NCI-H187 treated with DMSO at 0.1 percent for 48 hours (cell line): Measurements from ENCODE around the gene MN1.

Experiments
- DNase-seq: peaks from one replicate; lab custom pipeline; 2025; lab: John Stamatoyannopoulos, UW

The MN1 gene

DNA sequence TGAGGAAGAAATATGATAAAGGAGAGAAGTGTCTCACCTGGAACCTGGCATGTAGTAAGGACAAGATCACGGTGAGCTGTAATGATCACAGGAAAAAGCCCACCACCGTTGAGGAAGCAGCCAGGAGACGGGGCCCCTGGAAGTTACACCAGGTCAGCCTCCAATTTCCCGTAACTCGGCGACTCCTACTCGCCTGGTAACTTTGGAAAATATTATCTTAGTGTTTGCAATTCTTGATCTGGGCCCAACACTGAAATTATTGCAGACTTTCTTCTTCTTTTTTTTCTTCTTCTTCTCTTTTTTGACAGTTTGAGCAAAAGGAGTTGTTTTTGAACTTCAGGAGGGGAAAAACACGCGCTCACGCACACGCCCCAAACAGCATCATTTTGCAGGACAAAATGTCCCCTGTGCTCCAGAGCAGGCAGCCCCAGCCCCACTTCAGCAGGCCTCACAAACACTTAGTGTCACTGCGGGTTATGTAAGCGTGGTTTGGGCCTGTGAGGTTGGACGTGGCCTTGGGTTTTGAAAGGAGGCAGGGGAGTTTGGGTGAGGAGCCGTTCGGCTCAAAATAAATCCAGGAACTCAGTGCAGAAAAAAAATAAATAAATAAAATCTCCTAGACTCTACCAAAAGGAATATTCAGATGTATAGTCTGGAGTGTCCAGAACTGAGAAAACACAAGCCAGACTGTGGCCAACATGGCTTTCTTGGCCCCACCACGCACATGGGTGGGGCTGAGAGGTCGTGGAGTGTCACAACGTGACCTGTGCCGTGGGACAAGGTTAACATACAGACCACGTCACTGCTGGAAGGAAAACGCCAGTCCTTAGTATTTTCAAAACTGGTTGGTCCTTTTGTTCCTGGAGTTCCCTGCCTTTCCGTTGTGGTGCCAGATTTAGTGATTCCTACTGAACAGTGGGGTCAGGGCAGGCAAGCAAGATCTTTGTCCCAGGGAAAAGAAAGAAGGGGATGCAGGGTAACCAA, 26.3 kb upstream of the MN1 start:
- DNase-seq, result no peak

GRCh38 chr22:27825174-27825573, 23.6 kb upstream of the MN1 start:
- no peak for DNase-seq

GRCh38 chr22:27823221-27823620, 21.7 kb upstream of the MN1 start:
- DNase-seq, result no peak

DNA sequence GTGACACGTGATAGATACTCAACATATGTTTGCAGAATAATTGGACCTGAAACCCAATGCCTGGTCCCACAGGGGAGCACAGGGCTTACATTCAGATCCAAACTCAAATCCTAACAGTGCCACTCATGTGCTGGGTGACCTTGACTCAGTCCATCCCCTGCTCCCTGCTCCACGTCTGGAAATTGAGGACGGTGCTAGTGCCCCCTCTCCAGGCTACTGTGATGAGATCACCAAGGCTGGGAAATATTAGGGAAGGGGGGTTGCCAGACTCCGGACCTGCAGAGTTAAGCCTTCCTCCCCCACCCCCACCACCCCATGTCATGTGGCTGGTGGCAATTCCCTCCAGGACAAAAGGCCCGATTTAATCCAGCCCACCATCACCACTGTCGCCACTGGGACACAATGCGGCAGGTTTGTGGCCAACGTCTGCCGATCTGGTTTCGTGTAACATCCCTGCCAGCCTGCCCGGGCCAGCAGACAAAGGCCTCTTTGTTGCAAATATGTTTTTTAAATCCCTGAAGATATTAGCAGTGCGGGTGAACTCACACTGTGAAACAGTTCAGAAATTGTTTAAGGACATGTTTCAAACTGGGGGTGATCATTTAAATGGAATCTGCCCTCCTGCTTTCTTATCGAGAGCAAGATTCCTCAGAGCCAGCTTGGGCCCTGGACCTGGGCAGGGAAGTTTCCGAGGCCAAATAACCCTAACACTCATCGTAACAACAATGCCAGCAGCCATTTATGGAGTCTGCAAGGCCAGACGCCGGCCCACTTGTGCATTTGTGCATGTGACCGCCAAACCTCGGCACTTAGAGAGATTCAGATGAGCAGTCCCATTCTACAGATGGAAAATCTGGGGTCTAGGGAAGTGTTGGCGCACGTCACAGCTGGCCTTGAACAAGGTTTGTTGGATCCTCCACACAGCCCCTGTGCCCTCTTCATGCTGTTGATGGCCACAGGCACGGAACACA, 19.6 kb upstream of the MN1 start:
- no peak for DNase-seq

DNA sequence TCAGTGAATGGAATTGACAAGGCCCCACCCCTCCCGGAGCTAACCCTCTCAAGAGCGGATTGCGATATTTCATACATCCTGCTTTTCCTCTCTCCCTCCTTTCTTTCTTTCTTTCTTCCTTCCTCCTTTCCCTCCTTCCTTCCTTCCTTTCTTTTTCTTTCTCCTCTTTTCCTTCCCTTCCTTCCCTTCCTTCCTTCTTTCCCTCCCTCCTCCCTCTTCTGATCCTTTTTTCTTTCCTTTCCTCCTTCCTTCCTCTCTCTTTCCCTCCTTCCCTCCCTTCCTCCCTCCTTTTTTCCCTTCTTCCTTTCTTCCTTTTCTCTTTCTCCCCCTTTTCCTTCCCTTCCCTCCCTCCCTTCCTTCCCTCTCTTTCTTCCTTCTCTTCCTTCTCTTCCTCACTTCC, 15.0 kb upstream of the MN1 start:
- no peak for DNase-seq

GRCh38 chr22:27815826-27816530, 14.4 kb upstream of the MN1 start:
- DNase-seq, result no peak

GRCh38 chr22:27814993-27815392, 13.4 kb upstream of the MN1 start:
- DNase-seq, result no peak

- no peak for DNase-seq
Measured at GRCh38 chr22:27811778-27812177, 10.2 kb upstream of the MN1 start.

DNA sequence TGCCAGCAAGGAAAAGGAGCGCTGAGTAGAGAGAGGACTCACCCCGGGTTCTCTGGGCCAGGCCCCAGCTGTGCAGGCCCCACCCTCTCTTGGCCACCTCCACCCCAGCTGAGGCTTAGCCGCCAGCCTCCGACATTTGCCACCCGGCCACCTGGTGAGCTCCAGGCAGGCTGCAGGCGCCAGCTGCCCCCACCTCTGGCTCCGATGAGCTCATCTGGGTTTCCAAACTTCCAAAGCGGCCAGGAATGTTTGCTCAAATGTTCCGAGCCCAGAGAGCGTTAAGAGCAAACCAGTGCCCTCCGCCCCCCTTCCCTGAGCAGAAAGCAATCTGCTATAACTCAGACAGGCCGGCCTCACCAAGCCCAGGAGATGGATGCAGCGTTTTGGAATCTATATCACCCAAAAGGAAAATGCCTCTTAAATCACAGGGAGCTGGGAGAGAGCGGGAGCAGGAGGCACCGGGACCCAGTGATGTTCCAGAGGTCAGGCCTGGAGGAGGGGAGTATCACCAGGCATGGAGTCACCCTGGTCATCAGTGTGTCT, 9.1 kb upstream of the MN1 start:
- DNase-seq, result no peak

GRCh38 chr22:27809700-27810608, 8.4 kb upstream of the MN1 start:
- no peak for DNase-seq

- no peak for DNase-seq
Measured at GRCh38 chr22:27809226-27809603, 7.7 kb upstream of the MN1 start.

GRCh38 chr22:27808451-27809225, 7.1 kb upstream of the MN1 start:
- DNase-seq, result no peak

DNA sequence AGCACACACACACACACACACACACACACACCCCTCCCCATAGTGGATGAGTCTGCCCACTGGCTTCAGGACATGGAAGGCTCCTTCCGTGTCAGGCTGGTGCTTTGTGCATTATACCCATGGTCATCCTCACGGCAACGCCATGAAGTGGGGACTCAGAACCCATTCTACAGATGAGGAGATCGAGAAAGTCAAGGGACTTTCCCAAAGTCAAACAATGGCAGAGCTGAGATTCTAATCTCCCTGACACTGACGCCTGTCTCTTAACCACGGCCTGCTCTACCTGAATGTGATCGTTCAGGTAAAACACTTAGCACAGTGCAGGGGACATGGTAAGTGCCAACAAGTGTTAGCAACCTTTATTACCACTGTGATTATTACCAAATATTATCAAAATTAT, 4.3 kb upstream of the MN1 start:
- no peak for DNase-seq

DNA sequence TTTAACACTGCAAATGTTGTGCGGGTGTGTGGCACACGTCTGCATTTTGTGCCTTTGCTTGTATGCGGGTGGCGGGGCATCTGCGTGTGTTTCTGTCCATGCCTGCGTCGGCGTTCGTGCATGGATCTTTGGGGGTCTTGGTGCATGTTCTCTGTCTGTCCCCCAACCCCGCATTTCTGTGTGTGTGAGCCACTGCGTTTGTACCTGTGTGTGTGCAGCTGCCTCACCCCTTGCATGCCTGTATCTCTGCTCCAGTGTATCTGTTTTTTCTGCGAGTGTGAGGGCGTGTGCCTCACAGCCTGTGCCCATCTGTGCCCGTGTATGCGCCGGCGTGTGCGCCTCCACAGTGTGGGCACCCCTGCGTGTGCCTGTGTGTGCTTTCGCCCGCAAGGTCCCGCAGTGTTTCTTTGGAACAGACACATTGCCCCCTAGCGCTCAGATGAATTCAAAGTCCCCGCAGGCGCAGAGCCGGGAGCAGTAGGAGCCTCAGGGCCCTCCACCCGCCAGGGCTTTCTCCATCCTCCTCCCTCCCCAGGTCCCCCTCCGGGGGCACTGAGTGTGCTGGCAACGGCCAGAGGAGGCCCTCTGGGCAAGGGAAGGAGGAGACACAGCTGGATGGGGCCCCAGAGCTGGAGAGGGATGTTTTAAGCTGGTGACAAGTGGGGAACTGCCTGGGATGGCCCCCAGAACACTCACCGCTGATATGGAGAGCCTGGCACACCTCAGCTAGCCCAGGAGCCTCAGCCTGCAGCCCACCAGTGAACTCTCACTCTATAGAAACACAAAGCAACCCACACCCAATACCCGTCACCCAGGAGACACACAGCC, 3.1 kb upstream of the MN1 start:
- no peak for DNase-seq

GRCh38 chr22:27803841-27804415, 2.4 kb upstream of the MN1 start:
- DNase-seq, result no peak

DNA sequence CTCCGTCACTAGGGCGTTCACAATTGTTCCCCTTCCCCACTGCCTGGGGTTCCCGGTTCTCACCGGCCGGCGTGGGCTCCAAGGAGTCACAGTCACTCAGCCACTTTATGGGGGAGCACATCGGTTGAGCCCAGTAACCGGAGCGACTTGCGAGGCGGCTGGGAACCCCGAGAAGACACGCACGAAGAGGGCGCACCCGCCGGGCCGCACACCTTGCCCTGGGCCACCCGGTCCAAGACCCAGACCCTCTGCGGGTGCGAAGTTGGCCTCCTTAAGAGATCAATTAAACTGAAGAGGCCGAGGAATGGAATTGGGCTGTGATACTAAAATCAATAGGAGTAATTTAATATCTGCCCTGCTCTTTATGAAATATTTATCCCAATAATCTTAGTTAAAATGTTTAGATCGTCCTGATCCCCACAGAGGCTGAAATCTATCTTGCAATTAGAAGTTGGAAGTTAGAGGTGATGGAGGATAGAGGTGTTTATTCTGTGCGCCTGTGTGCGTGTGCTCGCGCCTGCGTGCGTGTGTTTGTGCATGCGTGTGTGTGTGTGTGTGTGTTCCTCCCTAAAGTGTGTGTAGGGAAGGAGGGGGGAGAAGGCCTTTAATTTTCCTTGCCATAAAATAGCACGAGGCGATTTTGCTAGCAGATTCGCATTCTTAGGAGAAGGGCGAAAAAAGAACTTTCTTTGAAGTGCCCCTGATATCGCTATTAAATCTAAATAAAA, 954 bp upstream of the MN1 start:
- DNase-seq, result no peak

GRCh38 chr22:27801202-27801615, 347 bp downstream of the MN1 start:
- DNase-seq, result no peak
